Gastroesophageal sphincter (tissue), 4 donors: ENCODE measurements around the gene CKS2. TPM values are rescaled to one million over a fixed set of nuclear protein-coding genes. Genes with fewer than 3 reads are reported as not detected.

Experiments used
- ATAC-seq: fragments of 150-250 bp; one replicate; pipeline ENCODE4 v1.9.1; 2016; ENCODE audit warnings: mild to moderate bottlenecking, moderate library complexity
- H3K27ac ChIP-seq, 4 donors: fragments of 200-600 bp; sonication (generic) in 3 of 4; 1 replicate in 3 of 4; 2 replicates in 1 of 4; pipeline ENCODE4 v1.5.1; 2016 to 2019
- H3K27me3 ChIP-seq: fragments of 200-600 bp; sonication (generic); one replicate; pipeline ENCODE4 v1.5.1; 2019
- H3K36me3 ChIP-seq, 2 donors: fragments of 200-600 bp; sonication (generic); one replicate each; pipeline ENCODE4 v1.5.1; 2019; ENCODE audit warnings: control low read depth in 1 of 2
- H3K4me1 ChIP-seq, 3 donors: fragments of 200-600 bp; sonication (generic); 1 replicate in 2 of 3; 2 replicates in 1 of 3; pipeline ENCODE4 v1.5.1; 2016 to 2019; ENCODE audit warnings: control low read depth in 2 of 3
- H3K4me3 ChIP-seq, 2 donors: fragments of 200-600 bp; sonication (generic); one replicate each; pipeline ENCODE4 v1.5.1; 2019; ENCODE audit warnings: mild to moderate bottlenecking in 1 of 2, moderate library complexity in 1 of 2
- H3K9me3 ChIP-seq, 3 donors: fragments of 200-600 bp; sonication (generic); one replicate each; pipeline ENCODE4 v1.5.1; 2017 to 2019; ENCODE audit warnings: control low read depth in 2 of 3
- EP300 ChIP-seq: sonication (generic); formaldehyde crosslinking; IDR thresholded peaks from one replicate; pipeline ENCODE4 v1.6.1; 2017; ENCODE audit warnings: antibody characterized with exemption, mild to moderate bottlenecking
- POLR2A ChIP-seq, 2 donors: fragments of 450-650 bp; IDR thresholded peaks; one replicate each; pipeline ENCODE4 v1.6.1; 2017; ENCODE audit warnings: antibody characterized with exemption in 2 of 2, mild to moderate bottlenecking in 2 of 2, moderate library complexity in 1 of 2
- POLR2AphosphoS5 ChIP-seq: sonication (generic); formaldehyde crosslinking; IDR thresholded peaks from one replicate; pipeline ENCODE4 v1.6.1; 2017; ENCODE audit warnings: antibody characterized with exemption
- WGBS, 2 donors: methylation state at CpG; one replicate each; pipeline ENCODE4 v1.1.5; 2018; ENCODE audit warnings: low coverage in 1 of 2; 5-methylcytosine and 5-hydroxymethylcytosine counted together
- total RNA-seq, 4 donors: library from RNA; depleted of rRNA; stranded (reverse); fragments of >200 nt; gene quantifications; one replicate each; pipeline ENCODE4 v1.1.0, GENCODE V29; 2016
- TF ChIP-seq, protein P1 (sequence below), 4 experiments: fragments of 200-600 bp in 2 of 4; fragments of 450-650 bp in 2 of 4; sonication (generic) in 1 of 4; IDR thresholded peaks; one replicate each; pipeline ENCODE4 v1.5.1; 2017 to 2019; ENCODE audit warnings: antibody characterized with exemption in 4 of 4, mild to moderate bottlenecking in 2 of 4, moderate library complexity in 2 of 4

Gene CKS2
- total RNA-seq, 4 donors from 2014 or later: 0.81 to 9.9 (median 4.2) TPM

DNA sequence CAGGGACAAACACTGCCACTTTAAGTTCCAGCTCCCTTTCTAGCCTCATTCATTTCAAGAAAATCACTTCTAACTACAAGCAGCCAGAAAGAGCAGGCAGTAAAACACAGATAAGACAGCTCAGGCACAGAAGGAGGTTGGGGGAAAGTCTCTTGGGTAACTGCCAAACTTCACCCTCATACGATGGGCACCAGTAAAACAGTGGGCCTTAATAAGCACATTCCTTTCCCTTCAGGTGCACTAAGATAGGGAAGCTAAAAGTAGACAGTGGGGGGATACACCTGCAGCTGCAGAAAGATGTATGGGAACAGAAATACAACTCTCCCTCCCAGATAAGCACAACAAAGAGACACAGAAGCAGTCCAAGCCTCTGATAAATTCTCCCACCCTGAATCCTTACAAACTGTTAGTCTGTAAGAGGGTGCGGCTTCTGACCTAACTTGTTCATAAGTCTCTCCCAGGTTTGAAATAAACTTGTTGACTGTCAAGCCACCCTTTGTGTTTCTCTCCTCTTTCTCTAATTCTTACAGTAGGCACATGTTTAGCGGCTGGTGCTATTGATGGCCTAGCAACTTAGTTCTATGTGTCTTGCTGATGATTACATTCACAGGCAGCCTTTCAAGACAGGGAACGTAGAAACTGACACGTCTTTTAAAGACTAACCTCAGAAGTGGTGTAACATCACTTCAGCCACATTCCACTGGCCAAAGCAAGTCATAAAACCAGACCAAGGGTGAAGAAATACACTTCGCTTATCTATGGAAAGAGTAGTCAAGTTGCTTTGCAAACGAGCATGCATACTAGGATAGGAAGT, 6.8 kb upstream of the CKS2 start:
- TF ChIP-seq POLR2A (IDR thresholded peaks at IDR 0.05) (no peak), POLR2AphosphoS5 (no peak), EP300 (no peak)
- TF ChIP-seq, protein P1, sequence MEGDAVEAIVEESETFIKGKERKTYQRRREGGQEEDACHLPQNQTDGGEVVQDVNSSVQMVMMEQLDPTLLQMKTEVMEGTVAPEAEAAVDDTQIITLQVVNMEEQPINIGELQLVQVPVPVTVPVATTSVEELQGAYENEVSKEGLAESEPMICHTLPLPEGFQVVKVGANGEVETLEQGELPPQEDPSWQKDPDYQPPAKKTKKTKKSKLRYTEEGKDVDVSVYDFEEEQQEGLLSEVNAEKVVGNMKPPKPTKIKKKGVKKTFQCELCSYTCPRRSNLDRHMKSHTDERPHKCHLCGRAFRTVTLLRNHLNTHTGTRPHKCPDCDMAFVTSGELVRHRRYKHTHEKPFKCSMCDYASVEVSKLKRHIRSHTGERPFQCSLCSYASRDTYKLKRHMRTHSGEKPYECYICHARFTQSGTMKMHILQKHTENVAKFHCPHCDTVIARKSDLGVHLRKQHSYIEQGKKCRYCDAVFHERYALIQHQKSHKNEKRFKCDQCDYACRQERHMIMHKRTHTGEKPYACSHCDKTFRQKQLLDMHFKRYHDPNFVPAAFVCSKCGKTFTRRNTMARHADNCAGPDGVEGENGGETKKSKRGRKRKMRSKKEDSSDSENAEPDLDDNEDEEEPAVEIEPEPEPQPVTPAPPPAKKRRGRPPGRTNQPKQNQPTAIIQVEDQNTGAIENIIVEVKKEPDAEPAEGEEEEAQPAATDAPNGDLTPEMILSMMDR (IDR thresholded peaks at IDR 0.05): no peak
- Histone ChIP-seq H3K9me3 (no peaks in the 10 kb centered on the region), H3K27ac (no peak overlapping the region), H3K4me1 (peaks cover 0 to 3% (median 0%) of the 10 kb centered on the region in 3 donors), H3K36me3 (peaks cover 0 to 9% of the 10 kb centered on the region in 2 donors), H3K27me3 (no peaks in the 10 kb centered on the region), H3K4me3 (no peak overlapping the region)
- ATAC-seq: no peak
- WGBS, 2 donors: 78 to 84% methylated on average over 3 to 7 of the region's 7 CpGs

DNA sequence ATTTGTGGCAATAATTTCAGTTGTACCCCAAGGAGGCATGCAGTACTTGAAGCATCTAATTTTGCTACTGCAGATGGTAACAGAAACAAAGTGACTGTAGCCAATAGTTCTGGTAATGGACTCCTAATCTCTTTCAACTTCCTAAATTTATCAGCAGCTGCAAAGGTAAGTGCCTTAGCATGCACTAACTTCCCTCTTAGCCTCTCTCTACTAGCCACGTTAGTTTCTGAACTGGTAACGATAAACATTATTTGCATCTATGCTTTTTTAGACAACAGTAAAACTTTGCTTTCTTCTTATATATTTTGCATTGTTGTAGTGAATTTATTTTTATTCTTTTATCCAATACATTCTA, 6.2 kb upstream of the CKS2 start:
- Histone ChIP-seq H3K36me3 (peaks cover 0 to 9% of the 10 kb centered on the region in 2 donors), H3K27me3 (no peaks in the 10 kb centered on the region), H3K27ac (no peak overlapping the region), H3K4me3 (no peak overlapping the region), H3K4me1 (peaks cover 0 to 9% (median 4%) of the 10 kb centered on the region in 3 donors), H3K9me3 (no peaks in the 10 kb centered on the region)
- 83 to 89% methylated on average over 2 of the region's 2 CpGs for WGBS, 2 donors
- no peak for ATAC-seq
- TF ChIP-seq POLR2A (IDR thresholded peaks at IDR 0.05): no peak
- TF ChIP-seq, protein P1 (IDR thresholded peaks at IDR 0.05): no peak
- TF ChIP-seq POLR2AphosphoS5: no peak
- TF ChIP-seq EP300: no peak

DNA sequence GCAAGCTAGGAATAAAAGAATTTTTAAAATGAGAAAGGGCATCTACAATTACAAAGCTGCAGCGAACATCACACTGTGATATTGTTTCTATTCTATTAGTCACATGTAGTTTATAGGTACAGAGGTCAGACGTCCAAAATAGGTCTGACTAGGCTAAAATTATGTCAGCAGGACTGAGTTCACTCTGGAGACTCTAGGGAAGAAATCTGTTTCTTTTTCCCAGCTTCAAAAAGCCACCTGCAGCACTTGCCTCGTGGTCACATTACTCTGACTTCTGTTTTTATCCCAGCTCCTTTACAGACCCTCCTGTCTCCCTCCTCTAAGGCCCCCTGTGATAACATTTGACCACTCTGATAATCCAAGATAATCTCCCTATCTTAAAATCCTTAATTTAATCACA, 5.1 kb upstream of the CKS2 start:
- Histone ChIP-seq H3K9me3 (no peaks in the 10 kb centered on the region), H3K4me3 (no peak overlapping the region), H3K36me3 (peaks cover 0 to 9% of the 10 kb centered on the region in 2 donors), H3K4me1 (peaks cover 0 to 13% (median 6%) of the 10 kb centered on the region in 3 donors), H3K27me3 (no peaks in the 10 kb centered on the region), H3K27ac (no peak overlapping the region)
- no peak for ATAC-seq
- 78 to 93% methylated on average over 2 to 3 of the region's 3 CpGs for WGBS, 2 donors
- TF ChIP-seq, protein P1 (IDR thresholded peaks at IDR 0.05): no peak
- TF ChIP-seq POLR2A (IDR thresholded peaks at IDR 0.05): no peak
- TF ChIP-seq POLR2AphosphoS5: no peak
- no peak for TF ChIP-seq EP300

DNA sequence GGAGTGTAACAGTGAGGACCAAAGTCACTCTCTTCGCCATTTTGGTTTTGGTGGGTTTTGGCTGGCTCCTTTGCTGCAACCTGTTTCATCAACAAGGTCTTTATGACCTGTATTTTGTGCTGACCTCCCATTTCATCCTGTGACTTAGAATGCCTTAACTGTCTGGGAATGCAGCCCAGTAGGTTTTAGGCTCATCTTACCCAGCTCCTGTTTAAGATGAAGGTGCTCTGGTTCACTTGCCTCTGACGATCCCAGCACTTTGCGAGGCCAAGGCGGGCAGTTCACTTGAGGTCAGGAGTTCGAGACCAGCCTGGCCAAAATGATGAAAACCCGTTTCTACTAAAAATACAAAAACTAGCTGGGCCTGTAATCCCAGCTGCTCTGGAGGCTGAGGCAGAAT, 1.8 kb upstream of the CKS2 start:
- no peaks in the 10 kb centered on the region for H3K27me3 ChIP-seq
- ATAC-seq: no peak
- 75 to 100% methylated on average over 1 to 2 of the region's 6 CpGs for WGBS, 2 donors
- H3K4me3 ChIP-seq: no peak overlapping the region
- H3K36me3 ChIP-seq: peaks cover 0 to 9% of the 10 kb centered on the region in 2 donors
- TF ChIP-seq EP300: no peak
- TF ChIP-seq POLR2A (IDR thresholded peaks at IDR 0.05): no peak
- TF ChIP-seq, protein P1 (IDR thresholded peaks at IDR 0.05): no peak
- TF ChIP-seq POLR2AphosphoS5: no peak
- peaks cover 0 to 29% (median 12%) of the 10 kb centered on the region in 3 donors for H3K4me1 ChIP-seq
- H3K9me3 ChIP-seq: no peaks in the 10 kb centered on the region
- peak overlapping the region in 3 of 4 donors; percentile 95 to 100 (median 100) for H3K27ac ChIP-seq
